Fibroblast of peridontal ligament (primary cell): ENCODE data around the gene ANKRD44.

Source experiments
- DNase-seq: peaks from one replicate; pipeline ENCODE4 v3.0.0-alpha.2; 2010; ENCODE audit errors: extremely low read depth

Gene ANKRD44

GRCh38 chr2:197145471-197146056 lies 165.0 kb downstream of the ANKRD44 start:
- DNase-seq: no peak

DNA sequence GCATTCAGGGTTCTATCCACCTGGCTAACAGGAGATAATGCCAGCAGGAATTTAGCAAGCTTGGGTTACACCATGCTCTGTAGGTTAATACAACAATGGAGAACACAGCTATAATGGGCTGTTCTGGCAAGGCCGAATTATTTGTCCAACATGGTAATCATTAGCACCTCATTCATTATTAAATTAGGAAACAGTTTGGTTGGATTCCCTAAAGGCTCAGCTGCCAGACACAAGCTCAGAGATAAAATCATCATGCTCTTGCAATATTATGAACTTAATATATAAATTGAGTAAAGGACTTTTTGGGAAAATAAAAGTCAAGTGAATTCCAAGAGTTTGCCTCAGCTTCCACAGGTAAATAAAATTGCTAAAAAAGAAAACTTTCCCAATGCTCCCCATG lies 166.4 kb downstream of the ANKRD44 start:
- no peak for DNase-seq

GRCh38 chr2:197141702-197142473 lies 168.7 kb downstream of the ANKRD44 start:
- no peak for DNase-seq

DNA sequence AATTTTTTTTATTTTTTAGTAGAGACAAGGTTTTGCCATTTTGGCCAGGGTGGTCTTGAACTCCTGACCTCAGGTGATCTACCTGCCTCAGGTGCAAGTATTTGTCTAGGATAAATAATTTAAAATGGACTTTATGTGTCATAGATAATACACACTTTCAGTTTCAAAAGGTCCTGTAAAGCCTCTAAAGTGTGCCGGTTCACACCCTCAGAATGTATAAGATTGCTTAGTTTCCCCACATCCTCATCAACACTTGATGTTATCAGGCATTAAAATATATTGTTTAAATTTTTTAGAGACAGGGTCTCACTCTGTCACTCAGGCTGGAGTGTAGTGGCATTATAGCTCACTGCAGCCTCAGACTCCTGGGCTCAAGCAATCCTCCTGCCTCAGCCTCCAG lies 170.5 kb downstream of the ANKRD44 start:
- no peak for DNase-seq

DNA sequence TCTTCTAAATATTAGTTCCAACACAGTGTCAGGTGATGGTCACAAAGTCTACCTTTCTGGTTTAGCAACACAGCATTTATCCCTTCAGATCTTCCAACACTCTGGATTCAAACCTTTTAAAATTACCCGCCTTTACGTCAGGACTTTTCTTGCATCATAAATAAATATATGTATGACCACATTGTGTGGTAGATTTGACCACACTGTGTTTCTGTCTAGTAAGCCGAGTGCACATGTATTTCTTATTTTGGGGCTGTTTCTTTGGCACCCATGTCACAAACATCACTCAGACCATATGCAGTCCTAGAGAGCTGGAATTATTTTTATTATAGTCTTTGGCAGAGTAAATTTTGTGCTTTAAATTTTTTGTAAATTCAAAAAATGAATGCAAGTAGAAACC lies 172.1 kb downstream of the ANKRD44 start:
- DNase-seq: no peak

- DNase-seq: no peak
These were observed 172.6 kb downstream of the ANKRD44 start for GRCh38 chr2:197137826-197138477.

DNA sequence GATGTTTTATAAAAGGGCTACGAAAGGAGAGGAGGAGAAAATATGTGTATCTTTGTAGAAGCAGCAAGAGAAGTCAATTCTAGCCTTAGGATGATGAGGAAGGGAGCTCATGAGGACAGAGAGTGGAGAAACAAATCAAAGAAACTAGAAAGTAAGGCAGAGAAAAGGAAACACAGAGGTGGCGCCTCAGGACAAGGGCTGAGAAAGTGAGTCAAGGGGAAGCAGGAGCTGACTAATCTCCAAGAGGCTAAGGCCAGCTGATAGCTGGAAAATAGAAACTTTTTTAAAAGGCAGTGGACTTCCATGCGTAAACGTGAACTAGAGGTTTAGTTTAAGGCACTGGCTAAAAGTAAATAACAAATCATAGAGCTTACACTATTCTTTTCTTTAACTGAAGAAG lies 173.3 kb downstream of the ANKRD44 start:
- peak; percentile 30 for DNase-seq

DNA sequence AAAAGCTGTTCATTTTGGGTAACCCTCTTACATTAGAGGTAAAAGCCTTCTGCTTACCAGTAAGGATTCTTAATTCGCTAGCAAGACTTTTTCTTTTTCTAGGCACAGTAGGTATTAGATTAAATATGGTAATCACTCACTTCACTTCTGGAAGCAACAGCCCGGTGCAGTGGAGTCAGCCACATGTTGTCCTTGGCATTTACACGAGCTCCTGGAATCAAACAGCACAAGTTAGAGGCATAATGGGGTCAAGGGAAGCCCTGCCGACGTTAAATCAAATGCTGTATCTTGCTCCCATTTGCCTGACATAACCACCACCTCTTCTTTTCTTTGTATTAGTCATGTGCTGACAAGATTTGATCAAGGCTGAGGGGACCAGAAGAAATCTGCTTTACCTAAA lies 174.1 kb downstream of the ANKRD44 start:
- DNase-seq: no peak

- DNase-seq: no peak
These were observed 174.8 kb downstream of the ANKRD44 start for GRCh38 chr2:197135806-197136205.

DNA sequence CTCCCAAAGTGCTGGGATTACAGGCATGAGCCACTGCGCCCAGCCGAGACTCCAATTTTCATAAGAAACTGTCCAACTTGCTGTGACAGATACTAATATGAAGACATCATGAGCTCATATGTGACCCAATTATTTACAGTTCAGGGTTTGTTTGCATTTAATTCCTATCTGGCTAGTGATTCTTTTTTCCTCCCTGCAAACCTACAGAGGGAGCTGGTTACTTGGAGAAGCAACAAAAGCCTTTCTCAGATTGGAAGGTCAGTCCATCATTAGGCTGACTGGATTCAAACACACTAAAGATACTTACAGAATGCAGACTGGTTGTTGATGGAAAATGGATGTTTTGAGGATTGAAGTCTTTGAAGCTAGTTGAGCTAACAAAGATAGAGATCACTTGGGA lies 176.4 kb downstream of the ANKRD44 start:
- DNase-seq: no peak

DNA sequence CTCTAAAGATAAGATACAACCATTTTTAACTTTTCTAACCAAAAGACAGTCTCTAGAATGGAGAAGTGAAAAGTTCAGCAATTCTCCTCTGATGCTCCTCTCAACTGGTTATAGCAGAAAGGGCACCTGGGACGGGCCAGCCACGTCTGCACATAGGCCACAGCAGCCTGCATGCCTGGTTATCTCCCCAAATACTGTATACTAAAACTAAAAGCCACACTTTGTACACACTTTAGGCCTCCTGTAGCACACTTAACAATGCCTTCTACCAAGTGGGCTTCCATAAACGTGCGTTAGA lies 179.1 kb downstream of the ANKRD44 start:
- no peak for DNase-seq

- DNase-seq: no peak
These were observed 180.3 kb downstream of the ANKRD44 start for GRCh38 chr2:197130318-197130717.

DNA sequence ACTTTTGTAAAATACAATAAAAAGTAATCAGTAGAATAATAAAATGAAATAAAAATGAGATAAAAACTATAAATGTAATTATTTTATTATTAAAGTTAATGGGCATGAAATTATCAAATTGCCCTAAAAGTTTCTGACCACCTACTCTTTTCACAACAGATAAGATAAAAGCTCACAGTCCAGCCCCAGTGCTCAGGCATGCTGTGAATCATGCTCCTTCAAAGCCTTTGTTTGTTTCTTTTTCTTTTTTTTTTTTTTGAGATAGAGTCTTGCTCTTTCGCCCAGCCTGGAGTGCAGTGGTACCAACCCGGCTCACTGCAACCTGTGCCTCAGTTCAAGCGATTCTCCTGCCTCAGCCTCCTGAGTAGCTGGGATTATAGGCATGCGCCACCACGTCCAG lies 181.7 kb downstream of the ANKRD44 start:
- no peak for DNase-seq

- DNase-seq: no peak
These were observed 182.5 kb downstream of the ANKRD44 start for GRCh38 chr2:197128126-197128525.

DNA sequence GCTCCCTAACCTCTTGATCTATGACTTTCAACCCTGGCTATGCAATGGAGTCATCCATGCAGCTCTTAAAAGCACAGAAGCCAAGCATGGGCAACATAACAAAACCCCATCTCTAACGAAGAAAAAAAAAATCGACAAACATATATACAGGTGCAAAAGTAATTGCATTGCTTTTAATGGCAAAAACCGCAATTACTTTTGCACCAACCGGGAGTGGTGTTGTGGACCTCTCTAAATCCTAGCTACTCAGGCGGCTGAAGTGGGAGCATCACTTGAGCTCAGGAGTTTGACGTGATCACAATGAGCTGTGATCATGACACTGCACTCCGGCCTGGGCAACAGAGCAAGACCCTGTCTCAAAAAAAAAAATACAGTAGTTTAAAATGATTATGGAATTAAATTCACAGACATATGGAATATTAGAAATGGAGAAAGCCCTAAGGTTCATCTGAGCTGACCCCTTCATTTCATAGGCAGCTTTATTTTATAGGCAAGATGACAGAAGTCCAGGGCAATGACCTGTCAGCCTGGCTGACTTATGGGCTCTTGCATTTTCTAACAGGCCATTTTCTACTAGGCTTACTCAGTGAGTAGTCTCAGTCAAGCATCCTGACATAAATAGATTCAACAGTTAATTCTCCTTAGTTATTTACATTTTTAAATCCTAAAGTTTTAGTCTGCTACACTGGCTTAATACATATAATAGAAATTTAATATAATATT lies 183.8 kb downstream of the ANKRD44 start:
- no peak for DNase-seq

DNA sequence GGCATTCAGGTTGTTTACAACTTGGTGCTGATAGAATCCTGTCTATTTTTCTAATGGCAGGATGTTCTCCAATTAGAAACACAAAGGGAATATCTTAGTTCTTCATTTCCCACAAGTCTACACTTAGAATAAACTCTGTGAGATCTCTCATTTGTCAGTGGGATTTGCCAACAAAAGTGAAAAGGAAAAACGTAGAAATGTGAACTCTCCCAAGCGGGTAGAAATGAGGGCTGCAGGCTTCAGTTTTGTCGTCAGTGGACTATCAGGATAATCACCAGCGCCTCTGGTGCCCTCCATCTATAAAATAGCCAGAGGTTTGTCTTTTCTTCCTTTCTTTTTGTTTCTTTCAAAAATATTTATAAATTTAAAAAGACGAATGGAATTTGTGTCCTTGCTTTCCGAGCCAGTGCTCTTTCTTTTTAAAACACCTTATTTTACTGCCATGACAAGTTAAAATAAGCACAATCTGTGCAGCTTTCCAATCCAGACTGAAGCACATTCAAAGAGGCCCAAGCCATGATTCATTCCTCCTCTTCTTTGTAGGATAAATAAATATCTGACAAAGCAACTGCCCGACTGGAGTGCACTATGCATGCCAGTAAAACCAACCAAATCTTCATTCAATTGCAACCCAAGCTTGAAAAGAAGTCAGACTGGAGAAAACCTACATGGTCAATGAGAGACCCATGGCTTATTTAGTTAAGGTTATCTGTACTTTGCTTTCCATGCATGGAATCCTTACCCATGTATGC lies 185.8 kb downstream of the ANKRD44 start:
- peak; percentile 86 for DNase-seq

DNA sequence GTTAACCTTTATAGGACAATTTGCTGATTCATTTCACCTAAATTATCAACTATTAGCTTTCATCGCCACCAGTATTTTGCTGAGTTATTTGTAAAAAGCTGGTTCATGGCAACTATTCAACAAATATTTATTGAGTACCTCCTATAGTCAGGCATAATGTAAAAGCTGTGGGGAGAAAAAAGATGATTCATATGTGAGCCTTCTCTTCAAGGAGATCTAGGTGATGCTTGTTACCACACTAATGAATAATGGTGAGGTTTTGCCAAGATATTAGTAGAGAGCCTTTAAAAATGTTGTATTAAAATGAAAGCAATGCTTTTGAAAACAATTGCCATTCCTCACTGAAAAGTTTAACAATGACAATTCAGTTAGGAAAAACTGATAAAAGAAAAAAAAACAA lies 187.8 kb downstream of the ANKRD44 start:
- DNase-seq: no peak

- no peak for DNase-seq
These were observed 188.7 kb downstream of the ANKRD44 start for GRCh38 chr2:197121756-197122385.

GRCh38 chr2:197121255-197121654 lies 189.3 kb downstream of the ANKRD44 start:
- DNase-seq: no peak

- DNase-seq: no peak
These were observed 194.2 kb downstream of the ANKRD44 start for GRCh38 chr2:197116306-197116879.

DNA sequence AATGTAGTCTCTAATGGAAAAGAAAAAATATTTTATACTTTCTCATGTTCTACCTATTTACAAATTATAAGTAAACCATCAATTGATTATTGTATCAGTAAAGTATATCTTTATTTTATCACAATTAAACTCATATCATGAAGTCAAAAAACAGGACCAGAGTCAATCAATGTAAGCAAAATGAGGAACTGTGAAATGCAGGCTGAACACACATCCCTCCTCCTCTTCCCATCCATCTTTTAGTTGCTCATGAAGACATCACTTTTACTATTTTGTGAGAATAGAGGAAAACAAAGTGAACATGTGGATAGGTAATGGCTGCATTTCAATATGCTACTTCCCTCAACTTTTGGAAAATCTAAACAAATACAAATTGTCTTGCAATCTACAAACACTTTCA lies 195.3 kb downstream of the ANKRD44 start:
- no peak for DNase-seq
